WTC11 (cell line): ENCODE measurements around the gene CBFA2T3. TPM values are rescaled to one million over a fixed set of nuclear protein-coding genes. Genes with fewer than 3 reads are reported as not detected.

Source experiments
- ATAC-seq: fragments of 200-7000 bp; cut with Tn5 transposase; 2 replicates; pipeline ENCODE4 v1.10.0; 2021; ENCODE audit warnings: mild to moderate bottlenecking, moderate library complexity
- CTCF ChIA-PET: fragments of 300-600 bp; sonication (Branson Sonifier 250); formaldehyde crosslinking; loops from one replicate; lab custom pipeline; 2021; ENCODE audit warnings: antibody characterized with exemption; lab: Charles Lee
- POLR2A ChIA-PET: fragments of 350-600 bp; sonication (Branson Sonifier 250); formaldehyde crosslinking; loops from one replicate; lab custom pipeline; 2021; ENCODE audit warnings: antibody characterized with exemption; lab: Charles Lee
- DNase-seq: peaks from one replicate; pipeline ENCODE4 v3.0.0; 2021; ENCODE audit warnings: low spot score
- H3K27ac Mint-ChIP-seq: 2 replicates; pipeline ENCODE4 v1.8.0; 2021; ENCODE audit warnings: mixed read lengths
- H3K27me3 Mint-ChIP-seq: 2 replicates; pipeline ENCODE4 v1.8.0; 2021; ENCODE audit warnings: low read depth, mild to moderate bottlenecking, moderate library complexity, mixed read lengths
- H3K36me3 Mint-ChIP-seq: 2 replicates; pipeline ENCODE4 v1.8.0; 2021; ENCODE audit warnings: mixed read lengths
- H3K4me1 Mint-ChIP-seq: 2 replicates; pipeline ENCODE4 v1.8.0; 2022; ENCODE audit warnings: mixed read lengths
- H3K4me3 Mint-ChIP-seq: 2 replicates; pipeline ENCODE4 v1.8.0; 2021; ENCODE audit warnings: mild to moderate bottlenecking, moderate library complexity, mixed read lengths
- H3K9me3 Mint-ChIP-seq: 2 replicates; pipeline ENCODE4 v1.8.0; 2021; ENCODE audit warnings: mixed read lengths
- CREM ChIP-seq: sonication (generic); formaldehyde crosslinking; IDR thresholded peaks from 2 replicates; pipeline ENCODE4 v1.8.1; 2022; ENCODE audit warnings: mild to moderate bottlenecking, missing genetic modification reagents, moderate library complexity
- E2F4 ChIP-seq: sonication (generic); formaldehyde crosslinking; IDR thresholded peaks from 2 replicates; pipeline ENCODE4 v1.8.1; 2022; ENCODE audit warnings: low read depth, mild to moderate bottlenecking, moderate library complexity, missing genetic modification reagents, borderline replicate concordance
- ELF4 ChIP-seq: sonication (generic); formaldehyde crosslinking; IDR thresholded peaks from 2 replicates; pipeline ENCODE4 v1.8.1; 2022; ENCODE audit warnings: low read depth, mild to moderate bottlenecking, moderate library complexity, missing genetic modification reagents
- EMX1 ChIP-seq: fragments of 250-450 bp; sonication (Bioruptor Pico); IDR thresholded peaks from 2 replicates; pipeline ENCODE4 v1.8.0; 2021; ENCODE audit warnings: mild to moderate bottlenecking
- FOXP1 ChIP-seq: sonication (generic); formaldehyde crosslinking; IDR thresholded peaks from 2 replicates; pipeline ENCODE4 v1.8.0; 2022; ENCODE audit warnings: missing genetic modification reagents, mild to moderate bottlenecking, moderate library complexity, borderline replicate concordance
- HMGA2 ChIP-seq: fragments of 250-450 bp; sonication (Bioruptor Pico); IDR thresholded peaks from 2 replicates; pipeline ENCODE4 v1.4.0; 2021; ENCODE audit warnings: mild to moderate bottlenecking, moderate library complexity
- JUN ChIP-seq: sonication (generic); formaldehyde crosslinking; IDR thresholded peaks from 2 replicates; pipeline ENCODE4 v1.8.0; 2023; ENCODE audit warnings: mild to moderate bottlenecking, missing genetic modification reagents
- MLX ChIP-seq: sonication (generic); formaldehyde crosslinking; IDR thresholded peaks from 2 replicates; pipeline ENCODE4 v1.8.1; 2023; ENCODE audit warnings: mild to moderate bottlenecking, missing genetic modification reagents, moderate library complexity
- MYBL2 ChIP-seq: sonication (generic); formaldehyde crosslinking; IDR thresholded peaks from 2 replicates; pipeline ENCODE4 v1.8.1; 2023; ENCODE audit warnings: mild to moderate bottlenecking, moderate library complexity, missing genetic modification reagents
- NFATC4 ChIP-seq: fragments of 250-450 bp; sonication (Bioruptor Pico); IDR thresholded peaks from 2 replicates; pipeline ENCODE4 v1.9.0; 2021; ENCODE audit warnings: mild to moderate bottlenecking
- NFYB ChIP-seq: sonication (generic); formaldehyde crosslinking; conservative IDR thresholded peaks from 2 replicates; pipeline ENCODE4 v1.8.0; 2022; ENCODE audit warnings: low read depth, missing genetic modification reagents
- NR2C2 ChIP-seq: sonication (generic); formaldehyde crosslinking; IDR thresholded peaks from 2 replicates; pipeline ENCODE4 v1.8.0; 2022; ENCODE audit warnings: mild to moderate bottlenecking, missing genetic modification reagents
- OVOL2 ChIP-seq: fragments of 250-450 bp; sonication (Bioruptor Pico); IDR thresholded peaks from 2 replicates; pipeline ENCODE4 v1.9.0; 2021; ENCODE audit warnings: mild to moderate bottlenecking, borderline replicate concordance
- PRRX2 ChIP-seq: fragments of 250-450 bp; sonication (Bioruptor Pico); IDR thresholded peaks from 2 replicates; pipeline ENCODE4 v1.8.0; 2021; ENCODE audit warnings: mild to moderate bottlenecking
- SP1 ChIP-seq: sonication (generic); formaldehyde crosslinking; conservative IDR thresholded peaks from 2 replicates; pipeline ENCODE4 v1.8.1; 2022; ENCODE audit warnings: missing genetic modification reagents
- ZBTB43 ChIP-seq: sonication (generic); formaldehyde crosslinking; IDR thresholded peaks from 2 replicates; pipeline ENCODE4 v1.8.1; 2023; ENCODE audit warnings: mild to moderate bottlenecking, missing genetic modification reagents
- ZNF263 ChIP-seq: sonication (generic); formaldehyde crosslinking; IDR thresholded peaks from 2 replicates; pipeline ENCODE4 v1.8.1; 2022; ENCODE audit warnings: low read depth, mild to moderate bottlenecking, moderate library complexity, missing genetic modification reagents
- ZNF281 ChIP-seq: sonication (generic); formaldehyde crosslinking; IDR thresholded peaks from 2 replicates; pipeline ENCODE4 v1.8.0; 2023; ENCODE audit warnings: mild to moderate bottlenecking, missing genetic modification reagents
- ZNF317 ChIP-seq: sonication (generic); formaldehyde crosslinking; IDR thresholded peaks from 2 replicates; pipeline ENCODE4 v1.8.1; 2023; ENCODE audit warnings: low read depth, mild to moderate bottlenecking, moderate library complexity, missing genetic modification reagents, borderline replicate concordance
- total RNA-seq: library from RNA; stranded (reverse); gene quantifications from 3 replicates; pipeline ENCODE4 v1.2.3, GENCODE V29; 2021

The CBFA2T3 gene
- total RNA-seq, 1 experiment from 2014 or later = 2.6 TPM

- CTCF ChIA-PET = interaction anchor here (0.9 to 1.7 kb wide), 3 partner anchors 96 to 256 kb away, joined by 3 to 10 read pairs (median 5); no protein-coding TSS in a partner anchor
- H3K4me3 Mint-ChIP-seq = no peak overlapping the region
- H3K9me3 Mint-ChIP-seq = peaks cover 12% of the 10 kb centered on the region
- ATAC-seq (peak; percentile 66), DNase-seq (no peak)
- peaks cover 9% of the 10 kb centered on the region for H3K27me3 Mint-ChIP-seq
- peaks cover 10% of the 10 kb centered on the region for H3K36me3 Mint-ChIP-seq
- H3K4me1 Mint-ChIP-seq = peaks cover 12% of the 10 kb centered on the region; the same call in 1 of the 2 replicates
- TF ChIP-seq E2F4 (CRISPR knock-in tag) = no peak
- no peak for TF ChIP-seq HMGA2 (CRISPR knock-in tag)
- no peak for TF ChIP-seq ZNF317 (CRISPR knock-in tag)
- no peak for TF ChIP-seq NR2C2 (CRISPR knock-in tag)
- TF ChIP-seq ZNF263 = peak; percentile 72; the same call in 1 of the 2 replicates
- TF ChIP-seq NFATC4 (CRISPR knock-in tag) = no peak
- 0 out of 2 replicates have a peak, but pooled peaks have one; percentile 14 for TF ChIP-seq SP1 (CRISPR knock-in tag)
- H3K27ac Mint-ChIP-seq = no peak overlapping the region
- POLR2A ChIA-PET = no interaction called here
These were observed 16.3 kb upstream of the CBFA2T3 start for GRCh38 chr16:88993166-88993761.

GRCh38 chr16:88992351-88993165 is 15.6 kb upstream of the CBFA2T3 start:
- POLR2A ChIA-PET = no interaction called here
- TF ChIP-seq ZBTB43 (no peak), FOXP1 (no peak), MYBL2 (CRISPR knock-in tag) (no peak), PRRX2 (no peak), JUN (CRISPR knock-in tag) (no peak), ZNF281 (CRISPR knock-in tag) (no peak), EMX1 (no peak), CREM (CRISPR knock-in tag) (no peak), OVOL2 (CRISPR knock-in tag) (no peak), MLX (CRISPR knock-in tag) (no peak), NFYB (CRISPR knock-in tag) (no peak), ELF4 (CRISPR knock-in tag) (no peak)
- H3K9me3 Mint-ChIP-seq = peaks cover 8% of the 10 kb centered on the region
- H3K27ac Mint-ChIP-seq = no peak overlapping the region
- peaks cover 12% of the 10 kb centered on the region; the same call in 1 of the 2 replicates for H3K4me1 Mint-ChIP-seq
- peaks cover 5% of the 10 kb centered on the region for H3K36me3 Mint-ChIP-seq
- H3K27me3 Mint-ChIP-seq = 0 out of 2 replicates have a peak, but pooled peaks cover 3% of the 10 kb centered on the region
- no peak for DNase-seq
- peak; percentile 22; the same call in 1 of the 2 replicates for ATAC-seq
- H3K4me3 Mint-ChIP-seq = no peak overlapping the region
- CTCF ChIA-PET = interaction anchor here (0.9 to 1.7 kb wide), 3 partner anchors 97 to 255 kb away, joined by 3 to 10 read pairs (median 5); no protein-coding TSS in a partner anchor
